Astrocyte (in vitro differentiated cells and primary cell): ENCODE measurements around the gene IL34.

Experiments
- EZH2 ChIP-seq: IDR thresholded peaks from 2 replicates; pipeline ENCODE4 v1.6.1; 2012; ENCODE audit warnings: mild to moderate bottlenecking, low read length, inconsistent platforms; ENCODE audit not compliant: insufficient read depth
- TF ChIP-seq, protein P1 (sequence below): IDR thresholded peaks from 2 replicates; pipeline ENCODE4 v1.5.1; 2011; ENCODE audit warnings: low read depth, mild to moderate bottlenecking, inconsistent platforms, low read length, moderate library complexity; ENCODE audit not compliant: insufficient read depth

- TF ChIP-seq, protein P1, sequence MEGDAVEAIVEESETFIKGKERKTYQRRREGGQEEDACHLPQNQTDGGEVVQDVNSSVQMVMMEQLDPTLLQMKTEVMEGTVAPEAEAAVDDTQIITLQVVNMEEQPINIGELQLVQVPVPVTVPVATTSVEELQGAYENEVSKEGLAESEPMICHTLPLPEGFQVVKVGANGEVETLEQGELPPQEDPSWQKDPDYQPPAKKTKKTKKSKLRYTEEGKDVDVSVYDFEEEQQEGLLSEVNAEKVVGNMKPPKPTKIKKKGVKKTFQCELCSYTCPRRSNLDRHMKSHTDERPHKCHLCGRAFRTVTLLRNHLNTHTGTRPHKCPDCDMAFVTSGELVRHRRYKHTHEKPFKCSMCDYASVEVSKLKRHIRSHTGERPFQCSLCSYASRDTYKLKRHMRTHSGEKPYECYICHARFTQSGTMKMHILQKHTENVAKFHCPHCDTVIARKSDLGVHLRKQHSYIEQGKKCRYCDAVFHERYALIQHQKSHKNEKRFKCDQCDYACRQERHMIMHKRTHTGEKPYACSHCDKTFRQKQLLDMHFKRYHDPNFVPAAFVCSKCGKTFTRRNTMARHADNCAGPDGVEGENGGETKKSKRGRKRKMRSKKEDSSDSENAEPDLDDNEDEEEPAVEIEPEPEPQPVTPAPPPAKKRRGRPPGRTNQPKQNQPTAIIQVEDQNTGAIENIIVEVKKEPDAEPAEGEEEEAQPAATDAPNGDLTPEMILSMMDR, result no peak
- TF ChIP-seq EZH2, result no peak
These were observed 34.4 kb downstream of the IL34 start for GRCh38 chr16:70680495-70681381.
